ENCODE measurements around the gene GMNN. TPM values are rescaled to one million over a fixed set of nuclear protein-coding genes. Genes with fewer than 3 reads are reported as not detected.

The GMNN gene
- total RNA-seq, 3 donors from 2014 or later: 61.5 to 78.1 (median 64.5) TPM

DNA sequence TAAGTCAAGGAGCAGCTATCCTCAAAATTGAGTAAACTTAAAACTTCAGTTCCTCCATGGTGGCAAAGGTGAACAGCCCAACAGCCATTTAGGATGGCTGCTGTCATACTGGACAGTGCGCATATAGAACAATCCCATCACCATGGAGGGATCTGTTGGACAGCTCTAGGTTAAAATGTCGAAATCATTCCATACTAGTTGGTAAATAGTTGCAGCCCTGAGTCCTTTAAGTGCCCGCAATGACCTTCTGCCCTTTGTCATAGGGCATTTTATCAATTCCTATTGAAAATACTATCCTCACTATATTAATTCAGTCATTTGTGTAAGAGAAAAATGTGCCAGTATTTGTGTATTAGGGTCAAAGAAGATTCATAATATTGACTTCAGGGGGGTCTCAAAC, 32.8 kb downstream of the GMNN start:
- ATAC-seq (no peak), DNase-seq (no peak)
- no peaks in the 10 kb centered on the region for H3K9me3 Mint-ChIP-seq
- no peak overlapping the region for H3K4me3 Mint-ChIP-seq
- H3K4me1 Mint-ChIP-seq (ENCODE audit: low read depth): no peaks in the 10 kb centered on the region
- H3K36me3 Mint-ChIP-seq (ENCODE audit: insufficient read depth): peaks cover 23% of the 10 kb centered on the region
- H3K27me3 Mint-ChIP-seq (ENCODE audit: low read depth): no peaks in the 10 kb centered on the region

DNA sequence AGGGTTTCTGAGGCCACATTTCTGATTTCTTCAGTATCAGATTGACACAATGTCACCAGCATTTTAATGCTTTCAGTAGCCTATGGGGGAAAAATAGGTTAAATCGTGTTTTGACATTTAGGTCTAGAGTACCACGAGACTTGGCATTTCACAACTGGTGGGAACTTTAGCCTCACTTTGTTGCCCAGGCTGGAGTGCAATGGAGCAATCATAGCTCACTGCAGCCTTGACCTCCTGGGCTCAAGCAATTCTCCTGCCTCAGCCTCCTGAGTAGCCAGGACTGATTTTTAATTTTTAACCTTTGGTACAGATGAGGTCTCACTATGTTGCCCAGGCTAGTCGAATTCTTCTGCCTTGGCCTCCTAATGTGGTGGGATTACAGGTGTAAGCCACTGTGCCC, 35.0 kb downstream of the GMNN start:
- H3K9me3 Mint-ChIP-seq: no peaks in the 10 kb centered on the region
- no peaks in the 10 kb centered on the region for H3K27me3 Mint-ChIP-seq (ENCODE audit: low read depth)
- H3K4me3 Mint-ChIP-seq: no peak overlapping the region
- no peak for DNase-seq
- H3K36me3 Mint-ChIP-seq (ENCODE audit: insufficient read depth): peaks cover 20% of the 10 kb centered on the region
- no peak for ATAC-seq
- no peaks in the 10 kb centered on the region for H3K4me1 Mint-ChIP-seq (ENCODE audit: low read depth)

DNA sequence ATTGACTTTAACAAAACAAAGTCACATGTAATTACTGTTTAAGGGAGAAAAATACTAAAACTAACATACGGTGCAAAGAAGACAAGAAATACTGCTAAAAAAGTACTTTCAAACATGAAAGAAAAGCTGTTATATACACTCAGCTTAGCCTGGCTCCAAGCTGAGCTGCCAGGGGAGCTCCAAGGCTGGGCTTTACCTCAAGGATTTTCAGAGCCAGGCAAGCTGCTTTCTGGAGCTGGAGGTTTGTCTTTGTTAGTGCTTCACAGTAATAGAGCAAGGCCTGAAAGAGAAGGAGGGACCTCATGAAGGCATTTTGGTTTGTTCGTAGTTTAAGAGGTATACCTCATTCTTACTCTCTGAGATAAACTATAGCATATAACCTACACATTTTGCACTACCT, 43.6 kb downstream of the GMNN start:
- H3K4me1 Mint-ChIP-seq (ENCODE audit: low read depth): peaks cover 4% of the 10 kb centered on the region
- peaks cover 16% of the 10 kb centered on the region for H3K36me3 Mint-ChIP-seq (ENCODE audit: insufficient read depth)
- DNase-seq: no peak
- no peak overlapping the region for H3K4me3 Mint-ChIP-seq
- H3K27me3 Mint-ChIP-seq (ENCODE audit: low read depth): no peaks in the 10 kb centered on the region
- ATAC-seq: no peak
- H3K9me3 Mint-ChIP-seq: no peaks in the 10 kb centered on the region

DNA sequence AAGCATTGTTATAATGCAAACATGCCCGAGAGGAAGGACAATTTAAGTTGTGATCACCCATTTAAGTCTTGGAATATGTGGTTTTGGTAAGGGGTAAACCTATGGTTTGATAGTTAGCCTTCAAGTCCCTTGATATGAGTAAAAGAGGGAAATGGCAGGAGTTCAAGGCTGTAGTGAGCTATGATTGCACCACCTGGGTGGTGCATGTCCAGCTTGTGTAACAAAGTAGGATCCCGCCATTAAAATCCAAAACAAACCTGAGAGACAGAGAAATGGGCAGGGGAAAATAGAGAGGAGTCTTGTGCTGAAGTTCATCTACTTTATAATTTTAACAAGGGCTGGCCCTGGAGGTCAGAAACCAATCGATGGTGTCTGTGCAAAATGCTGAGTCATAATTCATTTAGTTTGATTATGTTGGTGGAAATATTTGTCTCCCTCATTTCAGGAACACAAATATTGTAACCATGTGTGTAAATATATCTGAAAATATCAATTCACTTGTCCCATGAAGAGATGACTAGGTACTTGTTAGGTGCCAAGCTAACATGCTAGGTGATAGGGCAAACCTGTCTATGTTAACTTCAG, 47.2 kb downstream of the GMNN start:
- Mint-ChIP-seq H3K4me1 (ENCODE audit: low read depth) (peaks cover 5% of the 10 kb centered on the region), H3K4me3 (no peak overlapping the region), H3K9me3 (no peaks in the 10 kb centered on the region), H3K27me3 (ENCODE audit: low read depth) (no peaks in the 10 kb centered on the region), H3K36me3 (ENCODE audit: insufficient read depth) (peaks cover 30% of the 10 kb centered on the region)
- ATAC-seq (no peak), DNase-seq (no peak)

DNA sequence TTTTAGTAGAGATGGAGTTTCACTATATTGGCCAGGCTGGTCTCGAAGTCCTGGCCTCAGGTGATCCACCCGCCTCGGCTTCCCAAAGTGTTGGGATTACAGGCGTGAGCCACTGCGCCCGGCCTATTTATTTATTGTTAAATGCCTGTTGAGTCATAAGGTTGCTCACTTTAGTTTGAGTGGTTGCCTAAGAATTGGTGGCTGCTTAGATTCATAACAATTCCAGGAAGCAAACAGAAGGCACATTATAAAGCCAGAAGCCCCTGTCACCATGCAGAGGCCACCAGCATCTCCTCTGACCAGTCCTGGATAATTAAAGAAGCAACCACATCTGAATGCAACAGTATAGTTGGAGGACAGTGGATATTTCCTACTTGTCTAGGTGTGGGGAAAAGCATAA, 48.0 kb downstream of the GMNN start:
- no peak for ATAC-seq
- no peaks in the 10 kb centered on the region for H3K9me3 Mint-ChIP-seq
- no peak for DNase-seq
- H3K4me1 Mint-ChIP-seq (ENCODE audit: low read depth): peaks cover 9% of the 10 kb centered on the region
- no peaks in the 10 kb centered on the region for H3K27me3 Mint-ChIP-seq (ENCODE audit: low read depth)
- H3K4me3 Mint-ChIP-seq: no peak overlapping the region
- peaks cover 30% of the 10 kb centered on the region for H3K36me3 Mint-ChIP-seq (ENCODE audit: insufficient read depth)

DNA sequence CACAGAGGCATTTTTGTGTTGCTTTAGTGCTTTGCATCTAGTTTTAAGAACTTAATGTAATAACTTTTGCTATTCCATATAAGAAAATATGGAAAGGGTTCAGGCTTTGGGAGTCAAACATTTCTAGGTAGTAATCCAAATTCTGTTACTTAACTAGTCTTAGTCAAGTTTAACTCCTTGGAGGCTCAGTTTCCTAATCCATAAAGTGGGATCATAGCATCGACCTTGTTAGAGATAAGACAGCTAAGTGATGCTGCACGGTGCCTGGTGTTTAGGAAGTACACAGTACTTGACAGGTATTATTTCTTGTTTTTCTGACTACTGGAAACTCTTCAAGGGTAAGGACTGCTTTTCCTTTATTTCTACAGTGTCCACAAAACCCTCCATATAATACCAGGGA, 48.4 kb downstream of the GMNN start:
- Mint-ChIP-seq H3K4me1 (ENCODE audit: low read depth) (peaks cover 13% of the 10 kb centered on the region), H3K36me3 (ENCODE audit: insufficient read depth) (peaks cover 30% of the 10 kb centered on the region), H3K27me3 (ENCODE audit: low read depth) (no peaks in the 10 kb centered on the region), H3K4me3 (no peak overlapping the region), H3K9me3 (no peaks in the 10 kb centered on the region)
- ATAC-seq (no peak), DNase-seq (no peak)

DNA sequence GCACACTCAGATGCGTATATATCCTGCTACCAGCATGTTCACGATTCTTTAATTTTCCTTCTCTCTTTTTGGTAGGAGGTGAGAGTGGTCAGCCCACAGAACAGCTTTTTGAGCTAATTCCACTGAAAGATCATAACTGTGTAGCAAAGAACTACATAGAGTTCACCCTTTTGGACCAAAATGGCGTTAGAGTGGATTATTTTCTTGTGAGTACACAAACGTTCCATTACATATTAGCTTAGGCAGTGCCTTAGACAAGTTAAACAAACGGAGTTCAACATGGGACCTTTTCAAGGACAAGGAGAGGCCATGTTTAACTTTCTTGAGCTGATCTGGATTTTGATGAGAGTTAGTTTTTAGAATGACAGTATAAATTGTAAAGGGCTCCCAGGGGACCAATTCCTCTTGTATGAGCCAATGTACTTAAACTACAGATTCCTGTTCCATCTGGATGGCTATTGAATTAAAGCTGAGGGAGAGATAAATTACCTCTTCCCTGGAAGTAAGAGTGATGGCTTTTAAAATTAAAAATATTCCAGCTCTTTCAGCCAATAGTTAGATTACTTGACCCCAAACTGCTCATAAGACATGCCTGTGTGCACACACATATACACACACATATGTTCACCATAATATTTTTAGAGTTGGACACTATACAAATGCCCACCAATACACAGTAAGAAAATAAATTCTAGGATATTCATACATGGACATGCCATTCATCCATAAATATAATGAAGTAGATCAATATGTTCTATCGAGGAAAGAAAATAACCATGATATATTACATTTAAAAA, 49.6 kb downstream of the GMNN start:
- no peaks in the 10 kb centered on the region for H3K9me3 Mint-ChIP-seq
- H3K4me3 Mint-ChIP-seq: no peak overlapping the region
- DNase-seq: no peak
- no peak for ATAC-seq
- H3K36me3 Mint-ChIP-seq (ENCODE audit: insufficient read depth): peaks cover 25% of the 10 kb centered on the region
- peaks cover 13% of the 10 kb centered on the region for H3K4me1 Mint-ChIP-seq (ENCODE audit: low read depth)
- H3K27me3 Mint-ChIP-seq (ENCODE audit: low read depth): no peaks in the 10 kb centered on the region

DNA sequence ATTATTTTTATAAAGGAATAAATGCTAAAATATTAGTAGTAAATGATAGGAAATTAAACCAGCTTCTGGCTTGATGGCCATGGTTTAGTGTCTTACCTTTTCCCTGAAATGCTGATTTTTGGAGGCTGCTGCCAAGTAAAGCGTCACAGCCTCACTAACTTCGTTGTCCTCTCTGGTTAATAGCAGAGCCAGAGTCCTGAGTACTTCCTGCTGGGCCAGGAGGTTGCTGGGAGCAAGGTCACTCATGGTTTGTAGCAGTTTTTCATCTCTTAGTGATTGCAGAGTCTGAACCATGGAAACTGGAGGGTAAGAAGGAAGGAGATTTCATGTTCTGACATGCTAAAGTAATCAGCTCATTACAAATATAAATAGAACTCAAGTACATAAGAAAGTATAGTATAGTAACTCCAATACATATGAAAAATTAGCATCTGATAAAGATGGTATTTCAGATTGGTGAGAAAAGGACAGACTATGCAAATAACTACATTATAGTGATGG, 50.4 kb downstream of the GMNN start:
- ATAC-seq (no peak), DNase-seq (no peak)
- Mint-ChIP-seq H3K4me1 (ENCODE audit: low read depth) (peaks cover 13% of the 10 kb centered on the region), H3K36me3 (ENCODE audit: insufficient read depth) (peaks cover 28% of the 10 kb centered on the region), H3K4me3 (no peak overlapping the region), H3K27me3 (ENCODE audit: low read depth) (no peaks in the 10 kb centered on the region), H3K9me3 (no peaks in the 10 kb centered on the region)

DNA sequence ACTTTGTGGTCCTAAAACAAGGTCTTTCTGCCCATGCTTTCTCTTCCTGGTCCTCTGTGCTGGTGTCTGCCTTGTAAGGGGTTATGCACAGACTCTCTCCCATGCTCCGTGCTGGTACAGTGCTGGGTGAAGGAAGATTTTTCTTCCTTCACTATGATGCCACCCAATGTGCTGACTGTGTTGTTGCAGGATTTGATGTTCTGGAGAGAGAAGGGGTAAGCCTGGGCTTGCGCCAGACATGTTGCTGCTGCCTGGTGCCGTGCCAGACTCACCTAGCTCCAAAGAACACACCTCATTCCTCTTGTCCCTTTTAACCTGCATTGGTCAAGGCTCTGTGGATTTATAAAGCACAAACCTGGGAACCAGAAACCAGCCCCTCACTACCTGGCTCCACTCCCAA, 52.4 kb downstream of the GMNN start:
- Mint-ChIP-seq H3K4me1 (ENCODE audit: low read depth) (peaks cover 16% of the 10 kb centered on the region), H3K36me3 (ENCODE audit: insufficient read depth) (peaks cover 38% of the 10 kb centered on the region), H3K27me3 (ENCODE audit: low read depth) (no peaks in the 10 kb centered on the region), H3K9me3 (no peaks in the 10 kb centered on the region), H3K4me3 (no peak overlapping the region)
- ATAC-seq (no peak), DNase-seq (no peak)

DNA sequence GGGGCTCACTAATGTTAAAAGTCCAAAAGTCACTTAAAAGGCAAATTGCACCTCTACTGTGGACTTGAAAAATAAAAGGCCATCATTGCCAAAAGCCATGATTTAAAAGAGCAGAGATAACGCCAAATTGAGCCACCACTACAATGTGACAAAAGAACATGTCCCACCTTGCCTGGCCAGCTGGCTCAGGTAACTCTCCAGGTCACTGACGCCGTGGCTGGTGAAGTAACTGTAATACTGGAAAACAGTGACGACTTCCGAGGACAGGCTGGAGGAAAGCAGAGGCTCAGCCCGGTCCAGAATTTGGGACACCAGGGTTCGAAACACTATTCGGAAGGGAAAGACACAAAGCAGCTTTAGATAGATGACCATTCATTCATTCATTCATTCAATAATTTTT, 53.2 kb downstream of the GMNN start:
- no peak for ATAC-seq
- DNase-seq: no peak
- Mint-ChIP-seq H3K4me1 (ENCODE audit: low read depth) (peaks cover 20% of the 10 kb centered on the region), H3K9me3 (no peaks in the 10 kb centered on the region), H3K27me3 (ENCODE audit: low read depth) (no peaks in the 10 kb centered on the region), H3K4me3 (no peak overlapping the region), H3K36me3 (ENCODE audit: insufficient read depth) (peaks cover 44% of the 10 kb centered on the region)

DNA sequence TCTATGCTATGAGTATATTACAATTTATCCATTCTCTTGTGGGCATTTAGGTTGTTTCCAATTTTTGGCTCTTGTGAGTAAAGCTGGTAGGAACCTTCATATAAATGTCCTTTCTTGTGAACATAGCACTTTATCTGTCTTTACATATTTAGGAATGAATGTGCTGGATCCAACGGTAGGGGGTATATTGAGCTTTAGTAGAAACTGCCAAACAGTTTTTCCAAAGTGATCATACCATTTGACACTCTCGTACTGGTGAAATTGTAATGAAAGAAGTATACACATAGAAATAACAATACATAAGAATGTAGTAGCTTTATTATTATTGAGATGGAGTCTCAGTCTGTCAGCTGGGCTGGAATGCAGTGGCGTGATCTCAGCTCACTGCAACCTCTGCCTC, 54.9 kb downstream of the GMNN start:
- peaks cover 49% of the 10 kb centered on the region for H3K36me3 Mint-ChIP-seq (ENCODE audit: insufficient read depth)
- H3K4me1 Mint-ChIP-seq (ENCODE audit: low read depth): peaks cover 32% of the 10 kb centered on the region
- ATAC-seq: no peak
- DNase-seq: no peak
- no peak overlapping the region for H3K4me3 Mint-ChIP-seq
- H3K27me3 Mint-ChIP-seq (ENCODE audit: low read depth): no peaks in the 10 kb centered on the region
- H3K9me3 Mint-ChIP-seq: no peaks in the 10 kb centered on the region

DNA sequence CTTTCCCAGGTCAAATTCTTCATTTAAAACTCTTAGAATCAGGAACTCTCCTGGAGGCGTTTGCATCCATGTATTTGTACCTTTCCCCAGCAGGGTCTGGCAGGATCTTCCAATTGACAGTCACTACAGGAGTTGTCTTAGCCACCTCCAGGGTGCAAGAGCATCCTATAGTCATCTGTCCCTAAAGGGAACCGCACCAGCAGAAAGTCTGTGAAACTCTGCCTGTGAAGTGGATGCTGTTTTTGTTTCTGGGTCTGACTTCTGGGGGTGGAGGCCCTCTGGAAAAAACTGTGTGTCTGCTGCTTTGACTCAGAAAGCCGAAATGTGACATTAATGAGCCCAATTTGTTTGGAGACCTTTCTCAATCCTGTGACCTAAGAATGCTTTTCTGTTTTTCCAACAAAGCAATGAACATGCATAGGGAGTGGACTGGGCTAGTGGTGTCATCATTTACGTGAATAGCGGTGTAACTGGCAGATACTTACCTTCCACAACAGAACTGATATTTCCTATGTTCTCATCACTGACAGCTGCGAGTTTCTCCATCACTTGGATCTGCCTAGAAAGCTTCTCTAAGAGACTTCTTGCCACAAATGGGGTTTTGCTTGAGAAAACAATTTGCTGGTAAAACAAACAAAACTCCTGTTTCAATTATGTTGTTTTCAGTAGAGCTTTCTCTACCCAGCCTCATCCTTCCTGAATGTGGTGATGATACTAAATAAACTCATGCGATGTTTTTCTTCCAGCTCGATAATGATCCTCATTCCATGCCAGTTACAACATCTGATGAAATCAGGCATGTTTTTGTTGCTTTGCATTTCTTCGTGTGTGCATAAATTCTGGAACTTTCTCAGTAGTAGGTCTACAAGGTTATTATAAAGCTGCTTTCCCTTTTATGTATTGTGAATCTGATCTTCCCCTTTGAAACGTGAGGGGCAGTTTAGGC, 57.3 kb downstream of the GMNN start:
- ATAC-seq (peak in 1 of 2 donors; percentile 60), DNase-seq (no peak)
- H3K4me1 Mint-ChIP-seq (ENCODE audit: low read depth): peaks cover 49% of the 10 kb centered on the region
- no peak overlapping the region for H3K4me3 Mint-ChIP-seq
- H3K36me3 Mint-ChIP-seq (ENCODE audit: insufficient read depth): peaks cover 54% of the 10 kb centered on the region
- H3K9me3 Mint-ChIP-seq: no peaks in the 10 kb centered on the region
- no peaks in the 10 kb centered on the region for H3K27me3 Mint-ChIP-seq (ENCODE audit: low read depth)

DNA sequence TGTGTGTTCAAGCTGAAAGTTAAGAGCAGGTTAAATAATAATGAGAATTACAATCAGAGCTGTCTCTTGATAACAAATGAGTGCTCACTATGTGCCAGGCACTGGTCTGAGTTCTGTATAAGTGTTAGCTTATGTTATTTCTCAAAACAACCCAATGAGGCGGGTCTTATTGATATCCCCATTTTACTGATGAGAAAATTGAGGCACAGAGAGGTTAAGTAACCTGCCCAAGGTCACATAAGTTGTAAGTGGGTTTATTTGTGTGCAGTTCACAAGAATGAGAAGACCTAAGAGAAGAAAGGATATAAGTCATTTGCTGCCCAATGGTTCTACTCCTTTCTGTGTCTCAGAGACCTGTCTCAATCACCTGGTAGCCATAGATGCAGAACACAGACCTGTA, 58.1 kb downstream of the GMNN start:
- Mint-ChIP-seq H3K4me3 (no peak overlapping the region), H3K27me3 (ENCODE audit: low read depth) (no peaks in the 10 kb centered on the region), H3K36me3 (ENCODE audit: insufficient read depth) (peaks cover 54% of the 10 kb centered on the region), H3K4me1 (ENCODE audit: low read depth) (peaks cover 45% of the 10 kb centered on the region), H3K9me3 (no peaks in the 10 kb centered on the region)
- ATAC-seq: no peak
- DNase-seq: no peak

DNA sequence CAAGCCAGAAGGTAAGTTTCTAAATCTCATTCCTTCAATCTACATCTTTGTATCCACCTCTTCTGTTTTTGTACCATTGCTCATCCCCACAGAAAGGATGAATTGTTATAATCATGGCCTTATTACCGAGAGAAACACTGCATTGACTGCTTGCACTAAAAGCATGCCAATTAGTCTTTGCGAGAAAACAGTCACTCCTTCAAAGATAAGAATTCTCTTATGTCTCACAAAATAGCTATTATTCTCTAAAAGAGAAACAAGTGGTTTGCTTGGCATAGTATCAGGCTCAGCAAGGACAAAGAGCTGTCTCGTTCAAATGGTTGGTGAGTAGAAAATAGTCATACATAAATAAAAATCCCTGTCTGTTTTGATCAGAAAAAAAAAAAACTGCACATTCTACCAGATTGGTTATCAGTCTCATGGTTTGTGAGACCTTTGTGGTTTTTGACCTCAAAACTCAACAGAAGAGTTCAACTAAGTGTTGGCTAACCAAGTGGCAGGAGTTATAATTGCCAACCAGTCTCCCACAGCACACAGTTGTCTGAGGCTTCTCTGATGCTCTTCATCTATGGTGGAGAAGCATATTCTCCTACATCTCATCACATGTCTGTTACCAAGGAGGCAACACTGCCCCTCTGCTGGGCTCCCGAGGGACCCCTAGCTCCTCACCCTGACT, 59.1 kb downstream of the GMNN start:
- no peaks in the 10 kb centered on the region for H3K27me3 Mint-ChIP-seq (ENCODE audit: low read depth)
- no peaks in the 10 kb centered on the region for H3K9me3 Mint-ChIP-seq
- peaks cover 48% of the 10 kb centered on the region for H3K4me1 Mint-ChIP-seq (ENCODE audit: low read depth)
- DNase-seq: no peak
- peak in 1 of 2 donors; percentile 53 for ATAC-seq
- H3K36me3 Mint-ChIP-seq (ENCODE audit: insufficient read depth): peaks cover 56% of the 10 kb centered on the region
- H3K4me3 Mint-ChIP-seq: no peak overlapping the region

Measured in activated T-cell treated with anti-CD3 and anti-CD28 coated beads, Interleukin-2, amount 50 U/mL, for 4 hours (primary cell).